Activated CD4-positive, alpha-beta T cell treated with anti-CD3 and anti-CD28 coated beads for 48 hours (primary cell): ENCODE results near the gene ZNF397.
"Not testable (repeated sequence)": the region's sequence is repeated elsewhere in the genome, so short reads cannot be mapped to it uniquely, and the experiment has no call there.

ENCODE experiments used
- DNase-seq: peaks from one replicate; pipeline ENCODE4 v3.0.0-alpha.2; 2020

Gene ZNF397

GRCh38 chr18:35240664-35241447, at the start of gene ZNF397:
Gene ZNF397, plus strand, starts transcription at chr18:35241034. Its CDS starts 1,437 bp downstream, at chr18:35242471.
- peak; percentile 98 for DNase-seq

GRCh38 chr18:35191698-35192025, 49.2 kb upstream of the ZNF397 start:
- no peak for DNase-seq

GRCh38 chr18:35192415-35192814, 48.4 kb upstream of the ZNF397 start:
- DNase-seq, result no peak

- DNase-seq, result no peak
These were observed 47.5 kb upstream of the ZNF397 start for GRCh38 chr18:35193316-35193715.

GRCh38 chr18:35197296-35197695, 43.5 kb upstream of the ZNF397 start:
- no peak for DNase-seq

- no peak for DNase-seq
These were observed 39.4 kb upstream of the ZNF397 start for GRCh38 chr18:35201256-35201931.

- DNase-seq, result no peak
These were observed 37.8 kb upstream of the ZNF397 start for GRCh38 chr18:35203067-35203466.

GRCh38 chr18:35205199-35205712, 35.6 kb upstream of the ZNF397 start:
- DNase-seq, result no peak

- not testable (repeated sequence) for DNase-seq
These were observed 34.9 kb upstream of the ZNF397 start for GRCh38 chr18:35205746-35206458.

- no peak for DNase-seq
These were observed 25.8 kb upstream of the ZNF397 start for GRCh38 chr18:35215026-35215425.

GRCh38 chr18:35216611-35217010, 24.2 kb upstream of the ZNF397 start:
- DNase-seq, result not testable (repeated sequence)

- not testable (repeated sequence) for DNase-seq
These were observed 21.5 kb upstream of the ZNF397 start for GRCh38 chr18:35219331-35219730.

- no peak for DNase-seq
These were observed 20.4 kb upstream of the ZNF397 start for GRCh38 chr18:35220424-35220823.

GRCh38 chr18:35223797-35224196, 17.0 kb upstream of the ZNF397 start:
- DNase-seq, result no peak

- DNase-seq, result no peak
These were observed 13.6 kb upstream of the ZNF397 start for GRCh38 chr18:35227254-35227653.

GRCh38 chr18:35231052-35231451, 9.8 kb upstream of the ZNF397 start:
- DNase-seq, result peak; percentile 84

- DNase-seq, result no peak
These were observed 4.1 kb upstream of the ZNF397 start for GRCh38 chr18:35236571-35237363.

GRCh38 chr18:35239314-35239713, 1.5 kb upstream of the ZNF397 start:
- DNase-seq, result no peak

- DNase-seq, result no peak
These were observed 592 bp downstream of the ZNF397 start for GRCh38 chr18:35241448-35241804.

GRCh38 chr18:35242426-35242825, 1.6 kb downstream of the ZNF397 start:
- no peak for DNase-seq

- DNase-seq, result no peak
These were observed 3.8 kb downstream of the ZNF397 start for GRCh38 chr18:35244671-35245070.

GRCh38 chr18:35245719-35246317, 5.0 kb downstream of the ZNF397 start:
- DNase-seq, result no peak
